Posterior cingulate gyrus (tissue), 11 donors: ENCODE measurements around the gene UTP4.
"Not testable (repeated sequence)": the region's sequence is repeated elsewhere in the genome, so short reads cannot be mapped to it uniquely, and the experiment has no call there.

Experiments
- DNase-seq, 10 donors: peaks; one replicate each; pipeline versions ENCODE4 v3.0.0 to v3.0.0-alpha.2; 2020 to 2021; ENCODE audit warnings: mixed read lengths in 3 of 10
- intact Hi-C: fragments of 100-400 bp; cut with DNase I; formaldehyde crosslinking; loops from one replicate; pipeline ENCODE4 v1.15.1; 2023

UTP4 gene

DNA sequence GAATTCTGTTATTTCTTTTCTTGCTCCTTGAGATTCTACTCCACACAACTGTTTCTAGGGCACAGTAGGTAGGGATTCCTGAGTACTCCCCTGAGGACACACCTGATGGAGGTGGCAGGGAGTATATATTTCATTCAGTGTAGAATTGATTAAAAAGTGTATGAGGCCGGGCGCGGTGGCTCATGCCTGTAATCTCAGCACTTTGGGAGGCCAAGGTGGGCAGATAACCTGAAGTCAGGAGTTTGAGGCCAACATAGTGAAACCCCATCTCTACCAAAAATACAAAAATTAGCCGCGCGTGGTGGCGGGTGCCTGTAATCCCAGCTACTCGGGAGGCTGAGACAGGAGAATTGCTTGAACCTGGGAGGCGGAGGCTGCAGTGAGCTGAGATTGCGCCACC is 5.6 kb upstream of the UTP4 start:
- intact Hi-C loops, DNase-seq: not testable (repeated sequence)

DNA sequence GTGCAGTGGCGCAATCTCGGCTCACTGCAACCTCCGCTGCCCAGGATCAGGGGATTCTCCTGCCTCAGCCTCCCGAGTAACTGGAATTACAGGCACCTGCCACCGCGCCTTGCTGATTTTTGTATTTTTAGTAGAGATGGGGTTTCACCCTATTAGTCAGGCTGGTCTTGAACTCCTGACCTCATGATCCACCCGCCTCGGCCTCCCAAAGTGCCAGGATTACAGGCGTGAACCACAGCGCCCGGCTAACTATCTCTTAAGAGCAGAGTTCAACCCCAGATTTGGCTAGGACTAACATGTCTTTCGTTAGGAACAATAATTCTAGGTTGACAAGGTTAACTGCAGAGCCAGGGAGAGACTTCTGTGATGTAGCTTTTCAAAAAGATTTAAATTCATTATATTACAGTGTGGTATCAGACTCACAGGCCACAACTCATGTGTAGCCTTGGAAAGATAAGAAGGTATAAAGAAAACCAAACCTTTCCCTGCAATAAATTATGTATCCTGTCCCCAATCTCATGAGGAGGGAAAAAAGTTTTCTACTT is 4.4 kb upstream of the UTP4 start:
- DNase-seq = no peak
- intact Hi-C loops = no loop called here

DNA sequence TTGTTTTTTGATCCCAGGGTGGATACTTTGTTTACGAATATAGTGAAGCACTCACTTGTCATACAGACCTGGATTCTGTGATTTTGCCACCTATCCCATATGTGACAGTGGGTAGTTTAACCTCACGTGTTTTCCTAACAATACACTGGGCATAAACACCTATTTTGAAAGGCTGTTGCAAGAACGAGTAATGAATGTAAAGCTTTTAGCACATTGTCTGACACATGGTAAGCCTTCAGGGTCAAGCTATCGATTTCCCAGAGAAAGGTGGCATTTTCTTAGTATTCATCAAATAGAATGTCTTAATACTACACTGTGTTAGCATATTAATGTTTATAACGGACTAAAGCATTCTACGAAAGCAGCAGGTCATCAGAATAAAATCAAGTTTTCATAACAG is 2.0 kb upstream of the UTP4 start:
- no peak for DNase-seq
- intact Hi-C loops = no loop called here

DNA sequence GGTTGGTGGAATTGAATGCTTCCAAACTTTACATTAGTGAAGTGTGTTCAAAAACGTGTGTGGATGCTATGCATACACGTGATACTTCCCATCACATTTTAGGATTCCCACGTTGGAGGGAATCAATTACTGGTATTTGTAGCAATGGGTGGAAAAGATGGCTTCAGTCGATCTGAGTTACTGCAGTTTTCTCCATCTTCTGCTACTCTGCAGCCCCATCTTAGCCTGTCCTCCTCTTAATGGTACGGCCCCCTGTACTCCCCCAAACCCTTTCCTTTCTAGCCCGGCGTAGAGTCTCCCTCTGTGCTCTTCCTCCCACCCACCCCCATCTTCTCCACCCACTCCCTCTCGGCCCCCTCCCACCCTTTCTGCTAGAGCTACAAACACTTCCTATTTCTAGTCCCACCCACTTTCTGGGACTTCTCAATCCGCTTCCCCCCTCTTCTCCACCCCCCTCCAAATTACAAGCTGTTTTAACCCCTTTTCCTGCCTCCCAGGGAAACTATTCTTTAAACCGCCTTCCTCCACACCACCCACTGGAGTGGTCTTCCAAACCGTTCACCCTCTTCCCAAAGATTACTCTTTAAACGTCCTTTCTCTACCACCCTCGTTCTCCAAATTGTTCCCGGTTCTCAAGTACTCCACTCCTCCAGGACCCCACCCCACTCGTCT is 1.1 kb upstream of the UTP4 start:
- intact Hi-C loops = no loop called here
- DNase-seq = no peak

DNA sequence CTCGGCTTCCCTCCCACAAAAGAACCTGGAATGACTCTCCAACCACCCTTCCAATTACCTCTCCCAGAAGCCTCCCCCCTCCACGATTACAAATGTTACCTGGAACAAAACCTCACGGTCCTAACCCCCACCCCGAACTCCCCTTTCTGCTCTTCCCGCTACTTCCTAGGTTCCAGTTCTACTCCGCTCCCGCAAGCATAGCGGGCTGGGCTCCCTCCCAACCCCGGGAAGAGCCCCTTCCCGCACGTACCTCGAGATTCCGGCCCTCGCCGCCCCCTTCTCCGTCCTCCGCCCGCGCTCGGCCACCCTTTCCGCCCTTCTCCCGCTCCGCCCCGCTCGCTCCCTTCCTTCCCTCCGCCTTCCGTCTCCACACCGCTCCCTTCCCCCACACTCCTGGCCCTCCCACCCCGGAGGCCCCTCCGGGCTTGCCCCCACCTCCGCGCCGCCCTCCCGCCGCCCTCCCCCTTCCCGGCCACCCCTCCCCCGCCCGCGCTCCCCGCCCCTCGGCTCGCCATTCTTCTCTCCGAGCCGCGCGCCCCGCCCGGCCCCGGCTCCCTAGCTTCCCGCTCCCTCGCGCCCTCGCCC is 518 bp upstream of the UTP4 start:
- intact Hi-C loops = no loop called here
- DNase-seq = peak in 7 of 10 donors; percentile 35 to 90 (median 54)

GRCh38 chr16:69133373-69133954 is 1.0 kb downstream of the UTP4 start:
- intact Hi-C loops = no loop called here
- no peak for DNase-seq

GRCh38 chr16:69138608-69139007 is 6.2 kb downstream of the UTP4 start:
- intact Hi-C loops = no loop called here
- DNase-seq = no peak

- intact Hi-C loops, DNase-seq: not testable (repeated sequence)
These were observed 7.0 kb downstream of the UTP4 start for GRCh38 chr16:69139464-69139863.

DNA sequence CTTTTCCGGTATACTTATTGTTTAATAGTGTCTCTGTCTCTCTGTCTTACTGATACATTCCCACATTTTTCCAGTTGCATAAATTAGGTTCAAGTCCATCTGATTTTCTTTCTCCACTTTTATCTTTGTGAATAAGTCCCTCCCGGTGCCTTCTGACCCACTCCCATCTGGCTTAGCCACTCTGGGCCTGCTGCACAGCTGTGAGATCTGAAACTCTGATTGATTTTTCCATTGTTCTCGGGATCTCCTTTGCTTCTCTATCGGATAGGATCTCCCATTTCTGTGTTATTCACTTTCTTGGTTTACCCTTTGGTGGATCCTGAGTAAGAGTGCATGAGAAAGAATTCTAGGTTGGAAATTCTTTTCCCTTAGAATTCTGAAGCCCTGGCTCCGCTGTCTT is 8.6 kb downstream of the UTP4 start:
- DNase-seq = no peak
- intact Hi-C loops = no loop called here

DNA sequence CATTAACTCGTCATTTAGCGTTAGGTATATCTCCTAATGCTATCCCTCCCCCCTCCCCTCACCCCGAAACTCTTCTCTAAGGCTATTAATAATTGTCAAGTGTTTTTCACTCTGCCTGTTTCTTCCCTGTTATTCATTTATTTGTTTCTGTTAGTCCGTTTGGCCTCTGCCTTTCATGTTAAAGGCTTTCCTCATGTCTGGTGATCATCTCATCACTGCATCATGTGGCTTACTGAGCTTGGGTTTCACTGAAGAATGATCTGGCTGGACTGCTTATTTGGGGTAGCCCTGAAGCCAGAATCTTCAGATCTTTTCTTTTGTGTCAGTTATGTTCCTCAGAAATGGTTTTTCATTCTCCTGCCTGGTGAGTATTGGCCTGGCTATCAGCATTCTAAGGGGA is 9.5 kb downstream of the UTP4 start:
- DNase-seq = no peak
- intact Hi-C loops = no loop called here

DNA sequence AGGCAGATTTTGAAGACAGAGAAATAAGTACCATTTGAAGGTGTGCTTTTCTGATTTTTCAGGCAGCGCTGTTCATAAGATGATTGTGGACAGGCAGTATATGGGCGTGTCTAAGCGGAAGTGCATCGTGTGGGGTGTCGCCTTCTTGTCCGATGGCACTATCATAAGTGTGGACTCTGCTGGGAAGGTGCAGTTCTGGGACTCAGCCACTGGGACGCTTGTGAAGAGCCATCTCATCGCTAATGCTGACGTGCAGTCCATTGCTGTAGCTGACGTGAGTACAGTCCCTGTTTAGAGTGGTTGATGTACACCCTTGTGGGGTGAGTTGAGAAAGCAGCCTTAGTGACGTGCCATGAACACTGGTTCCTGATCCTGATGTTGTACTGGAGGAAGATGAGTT is 10.7 kb downstream of the UTP4 start:
- DNase-seq = no peak
- intact Hi-C loops = no loop called here

DNA sequence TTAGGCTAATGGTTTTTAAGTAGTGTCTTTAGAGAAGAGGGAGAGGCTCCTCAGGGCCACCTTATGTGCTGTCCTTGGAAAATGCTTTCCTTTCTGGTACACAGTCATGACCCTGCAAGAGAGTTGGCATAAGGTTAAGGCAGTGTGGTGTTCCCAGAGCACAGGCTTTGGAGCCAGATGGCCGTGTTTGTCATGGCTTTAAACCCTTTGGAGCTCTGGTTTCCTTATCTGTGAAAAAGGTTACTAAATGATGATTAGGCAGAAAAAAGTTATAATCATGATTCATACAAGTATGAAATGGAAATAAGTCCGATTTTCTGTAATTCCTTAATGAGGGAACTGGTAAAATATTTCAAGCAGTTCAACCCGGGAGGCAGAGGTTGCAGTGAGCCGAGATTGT is 13.2 kb downstream of the UTP4 start:
- no peak for DNase-seq
- intact Hi-C loops = no loop called here

- intact Hi-C loops = loop anchor here (1.0 kb wide), 1 partner anchor 138 kb away; no protein-coding TSS in a partner anchor
- DNase-seq = not testable (repeated sequence)
These were observed 17.2 kb downstream of the UTP4 start for GRCh38 chr16:69149621-69150020.

GRCh38 chr16:69150146-69150865 is 17.9 kb downstream of the UTP4 start:
- peak; percentile 26 to 95 (median 64) for DNase-seq
- intact Hi-C loops = loop anchor here (1.0 kb wide), 1 partner anchor 137 kb away; no protein-coding TSS in a partner anchor

DNA sequence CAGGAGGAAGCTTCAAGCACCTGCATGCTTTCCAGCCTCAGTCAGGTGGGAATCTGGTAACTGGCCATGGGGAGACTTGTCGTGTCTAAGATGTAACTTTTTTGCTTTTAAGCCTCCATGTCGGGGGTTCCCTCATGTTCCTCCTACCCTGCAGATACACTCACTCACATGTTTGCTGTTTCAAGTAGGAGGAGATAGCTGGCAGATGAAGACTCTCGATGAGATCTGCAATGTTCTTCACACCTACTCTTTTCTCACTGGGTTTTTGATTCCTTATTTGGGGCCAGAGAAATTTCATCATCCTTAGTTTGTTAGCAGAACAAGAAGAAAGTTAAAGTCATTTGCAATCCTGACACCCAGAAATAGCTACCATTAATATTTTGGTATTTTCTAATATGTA is 24.7 kb downstream of the UTP4 start:
- no peak for DNase-seq

GRCh38 chr16:69160192-69160591 is 27.7 kb downstream of the UTP4 start:
- intact Hi-C loops = no loop called here
- no peak for DNase-seq

More for the DNA sequence above, 24.7 kb downstream of the UTP4 start:
- intact Hi-C loops = no loop called here

DNA sequence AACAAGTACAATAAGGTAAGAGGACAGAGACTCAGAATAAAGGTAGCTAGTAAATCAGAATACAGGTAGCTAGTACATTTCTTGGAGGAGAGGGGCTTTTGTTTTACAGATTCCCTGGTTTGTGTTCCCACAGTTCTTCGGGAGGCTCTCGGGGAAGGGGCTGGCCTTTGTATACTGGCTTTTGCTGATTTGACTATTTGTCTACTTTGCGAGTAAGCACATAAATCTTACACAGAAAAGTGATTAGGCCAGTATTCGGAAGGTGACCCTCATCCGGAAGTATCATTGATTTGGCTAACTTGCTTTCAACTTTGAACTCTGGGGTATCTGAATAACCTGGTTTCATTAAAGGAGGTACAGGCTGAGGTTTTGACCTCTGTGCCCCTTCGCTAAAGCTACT is 33.1 kb downstream of the UTP4 start:
- intact Hi-C loops = no loop called here
- no peak for DNase-seq

GRCh38 chr16:69166221-69166833 is 33.9 kb downstream of the UTP4 start:
- peak in 8 of 10 donors; percentile 35 to 90 (median 57) for DNase-seq
- intact Hi-C loops = no loop called here

- intact Hi-C loops = no loop called here
- no peak for DNase-seq
These were observed 34.8 kb downstream of the UTP4 start for GRCh38 chr16:69166946-69167930.
